Measurements from ENCODE around the gene CARD11.

CARD11 gene

DNA sequence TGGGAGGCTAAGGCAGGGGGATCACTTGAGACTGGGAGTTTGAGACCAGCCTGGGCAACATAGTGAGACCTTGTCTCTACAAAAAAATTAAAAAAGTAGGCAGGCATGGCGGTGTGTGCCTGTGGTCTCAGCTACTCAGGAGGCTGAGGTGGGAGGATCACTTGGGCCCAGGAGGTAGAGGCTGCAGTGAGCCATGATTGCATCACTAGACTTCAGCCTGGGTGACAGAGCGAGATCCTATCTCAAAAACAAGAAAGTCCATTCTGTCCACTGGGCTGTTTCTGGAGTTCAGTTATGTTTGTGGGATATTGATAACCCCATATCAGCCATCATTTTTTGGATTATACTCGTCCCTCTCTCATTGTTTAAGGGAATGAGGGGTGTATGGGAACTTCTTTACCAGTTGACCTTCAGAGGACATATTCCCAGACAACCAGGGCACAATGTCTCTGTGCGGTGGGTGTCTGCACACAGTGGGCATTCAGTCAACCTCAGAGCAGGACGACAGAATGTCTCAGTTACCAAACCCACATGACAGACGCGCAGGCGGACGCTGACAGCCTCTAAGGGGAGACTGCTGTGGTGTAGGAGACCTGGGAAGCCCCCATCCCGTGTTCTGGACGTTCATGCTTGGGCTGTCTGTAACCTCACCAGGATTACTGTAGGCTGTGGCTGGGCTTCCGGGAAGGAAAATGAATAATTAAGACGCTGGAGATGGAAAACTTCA is 69.4 kb downstream of the CARD11 start:
- no peak overlapping the region for H3K4me3 ChIP-seq (replicated peaks; ENCODE audit: insufficient read depth, low read length)
- no peak for DNase-seq (ENCODE audit: low read depth in 1 of 2, low spot score in 1 of 2)
- TF ChIP-seq, protein P1, sequence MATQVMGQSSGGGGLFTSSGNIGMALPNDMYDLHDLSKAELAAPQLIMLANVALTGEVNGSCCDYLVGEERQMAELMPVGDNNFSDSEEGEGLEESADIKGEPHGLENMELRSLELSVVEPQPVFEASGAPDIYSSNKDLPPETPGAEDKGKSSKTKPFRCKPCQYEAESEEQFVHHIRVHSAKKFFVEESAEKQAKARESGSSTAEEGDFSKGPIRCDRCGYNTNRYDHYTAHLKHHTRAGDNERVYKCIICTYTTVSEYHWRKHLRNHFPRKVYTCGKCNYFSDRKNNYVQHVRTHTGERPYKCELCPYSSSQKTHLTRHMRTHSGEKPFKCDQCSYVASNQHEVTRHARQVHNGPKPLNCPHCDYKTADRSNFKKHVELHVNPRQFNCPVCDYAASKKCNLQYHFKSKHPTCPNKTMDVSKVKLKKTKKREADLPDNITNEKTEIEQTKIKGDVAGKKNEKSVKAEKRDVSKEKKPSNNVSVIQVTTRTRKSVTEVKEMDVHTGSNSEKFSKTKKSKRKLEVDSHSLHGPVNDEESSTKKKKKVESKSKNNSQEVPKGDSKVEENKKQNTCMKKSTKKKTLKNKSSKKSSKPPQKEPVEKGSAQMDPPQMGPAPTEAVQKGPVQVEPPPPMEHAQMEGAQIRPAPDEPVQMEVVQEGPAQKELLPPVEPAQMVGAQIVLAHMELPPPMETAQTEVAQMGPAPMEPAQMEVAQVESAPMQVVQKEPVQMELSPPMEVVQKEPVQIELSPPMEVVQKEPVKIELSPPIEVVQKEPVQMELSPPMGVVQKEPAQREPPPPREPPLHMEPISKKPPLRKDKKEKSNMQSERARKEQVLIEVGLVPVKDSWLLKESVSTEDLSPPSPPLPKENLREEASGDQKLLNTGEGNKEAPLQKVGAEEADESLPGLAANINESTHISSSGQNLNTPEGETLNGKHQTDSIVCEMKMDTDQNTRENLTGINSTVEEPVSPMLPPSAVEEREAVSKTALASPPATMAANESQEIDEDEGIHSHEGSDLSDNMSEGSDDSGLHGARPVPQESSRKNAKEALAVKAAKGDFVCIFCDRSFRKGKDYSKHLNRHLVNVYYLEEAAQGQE (IDR thresholded peaks at IDR 0.05; ENCODE audit: insufficient replicate concordance, low read depth): no peak
- no peak for TF ChIP-seq POLR2AphosphoS5 (IDR thresholded peaks at IDR 0.05; ENCODE audit: low read depth)
- H3K27me3 ChIP-seq (ENCODE audit: insufficient read depth, poor library complexity, severe bottlenecking): no peaks in the 10 kb centered on the region
- no peak overlapping the region for H3K27ac ChIP-seq (replicated peaks)

DNA sequence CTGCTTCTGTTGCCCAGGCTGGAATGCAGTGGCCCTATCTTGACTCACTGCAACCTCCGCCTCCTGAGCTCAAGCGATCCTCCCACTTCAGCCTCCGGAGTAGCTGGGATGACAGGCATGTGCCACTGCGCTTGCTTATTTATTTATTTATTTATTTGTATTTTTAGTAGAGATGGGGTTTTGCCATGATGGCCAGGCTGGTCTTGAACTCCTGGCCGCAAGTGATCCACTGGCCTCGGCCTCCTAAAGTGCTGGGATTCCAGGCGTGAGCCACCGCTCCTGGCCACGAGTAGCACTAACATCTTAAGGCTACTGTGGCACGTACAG is 70.9 kb downstream of the CARD11 start:
- Histone ChIP-seq H3K27me3 (ENCODE audit: insufficient read depth, poor library complexity, severe bottlenecking) (no peaks in the 10 kb centered on the region), H3K4me3 (replicated peaks; ENCODE audit: insufficient read depth, low read length) (no peak overlapping the region), H3K27ac (replicated peaks) (no peak overlapping the region)
- no peak for DNase-seq (ENCODE audit: low read depth in 1 of 2, low spot score in 1 of 2)
- TF ChIP-seq SPI1 (IDR thresholded peaks at IDR 0.05; ENCODE audit: borderline replicate concordance, low read depth): no peak
- TF ChIP-seq, protein P1 (IDR thresholded peaks at IDR 0.05; ENCODE audit: insufficient replicate concordance, low read depth): no peak
- TF ChIP-seq POLR2AphosphoS5 (IDR thresholded peaks at IDR 0.05; ENCODE audit: low read depth): no peak
- TF ChIP-seq, protein P2, sequence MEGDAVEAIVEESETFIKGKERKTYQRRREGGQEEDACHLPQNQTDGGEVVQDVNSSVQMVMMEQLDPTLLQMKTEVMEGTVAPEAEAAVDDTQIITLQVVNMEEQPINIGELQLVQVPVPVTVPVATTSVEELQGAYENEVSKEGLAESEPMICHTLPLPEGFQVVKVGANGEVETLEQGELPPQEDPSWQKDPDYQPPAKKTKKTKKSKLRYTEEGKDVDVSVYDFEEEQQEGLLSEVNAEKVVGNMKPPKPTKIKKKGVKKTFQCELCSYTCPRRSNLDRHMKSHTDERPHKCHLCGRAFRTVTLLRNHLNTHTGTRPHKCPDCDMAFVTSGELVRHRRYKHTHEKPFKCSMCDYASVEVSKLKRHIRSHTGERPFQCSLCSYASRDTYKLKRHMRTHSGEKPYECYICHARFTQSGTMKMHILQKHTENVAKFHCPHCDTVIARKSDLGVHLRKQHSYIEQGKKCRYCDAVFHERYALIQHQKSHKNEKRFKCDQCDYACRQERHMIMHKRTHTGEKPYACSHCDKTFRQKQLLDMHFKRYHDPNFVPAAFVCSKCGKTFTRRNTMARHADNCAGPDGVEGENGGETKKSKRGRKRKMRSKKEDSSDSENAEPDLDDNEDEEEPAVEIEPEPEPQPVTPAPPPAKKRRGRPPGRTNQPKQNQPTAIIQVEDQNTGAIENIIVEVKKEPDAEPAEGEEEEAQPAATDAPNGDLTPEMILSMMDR (IDR thresholded peaks at IDR 0.05; ENCODE audit: insufficient read depth, low read length): no peak
- TF ChIP-seq GABPA (IDR thresholded peaks at IDR 0.05; ENCODE audit: low read depth): no peak

DNA sequence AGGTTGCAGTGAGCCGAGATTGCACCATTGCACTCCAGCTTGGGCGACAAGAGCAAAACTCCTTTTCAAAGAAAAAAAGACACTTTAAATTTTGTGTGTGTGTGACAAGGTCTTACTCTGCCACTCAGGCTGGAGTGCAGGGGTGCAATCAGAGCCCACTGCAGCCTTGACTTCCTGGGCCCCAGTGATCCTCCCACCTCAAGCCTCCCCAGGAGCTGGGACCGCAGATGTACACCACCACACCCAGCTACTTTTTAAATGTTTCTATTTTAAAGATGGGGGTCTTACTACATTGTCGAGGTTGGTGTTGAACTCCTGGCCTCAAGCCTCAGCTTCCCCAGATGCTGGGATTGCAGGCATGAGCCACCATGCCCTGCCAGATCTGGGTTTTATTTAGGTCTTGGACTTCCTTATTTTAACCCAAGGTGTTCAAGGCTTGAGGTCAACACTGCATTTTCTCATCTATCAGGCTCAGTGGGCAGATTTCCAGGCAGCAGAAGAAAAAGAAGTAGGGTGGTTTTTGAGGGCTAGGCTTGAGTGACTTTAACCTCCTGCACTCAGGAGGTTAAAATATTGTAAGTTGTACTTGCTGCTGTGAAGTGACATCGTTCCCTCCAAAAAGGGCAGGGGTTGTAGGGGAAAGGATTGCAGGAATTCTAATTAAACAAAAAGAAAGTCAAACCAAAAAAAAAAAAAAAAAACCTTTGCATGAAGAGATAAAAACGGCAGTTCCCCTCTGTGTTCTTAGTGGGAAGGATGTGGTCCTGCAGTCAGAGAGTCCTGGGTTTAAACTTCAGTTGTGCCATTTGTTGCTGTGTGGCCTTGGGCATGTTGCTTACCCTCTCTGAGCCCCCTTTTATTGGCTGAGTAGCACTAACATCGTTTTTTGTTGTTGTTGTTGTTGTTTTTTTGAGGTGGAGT is 71.5 kb downstream of the CARD11 start:
- DNase-seq (ENCODE audit: low read depth in 1 of 2, low spot score in 1 of 2): peak in 1 of 2 experiments; percentile 54
- no peak overlapping the region for H3K4me3 ChIP-seq (replicated peaks; ENCODE audit: insufficient read depth, low read length)
- no peaks in the 10 kb centered on the region for H3K27me3 ChIP-seq (ENCODE audit: insufficient read depth, poor library complexity, severe bottlenecking)
- H3K27ac ChIP-seq (replicated peaks): no peak overlapping the region
- TF ChIP-seq, protein P1 (IDR thresholded peaks at IDR 0.05; ENCODE audit: insufficient replicate concordance, low read depth): no peak
- peak; percentile 72; the same call in 1 of the 2 replicates for TF ChIP-seq SPI1 (IDR thresholded peaks at IDR 0.05; ENCODE audit: borderline replicate concordance, low read depth)

DNA sequence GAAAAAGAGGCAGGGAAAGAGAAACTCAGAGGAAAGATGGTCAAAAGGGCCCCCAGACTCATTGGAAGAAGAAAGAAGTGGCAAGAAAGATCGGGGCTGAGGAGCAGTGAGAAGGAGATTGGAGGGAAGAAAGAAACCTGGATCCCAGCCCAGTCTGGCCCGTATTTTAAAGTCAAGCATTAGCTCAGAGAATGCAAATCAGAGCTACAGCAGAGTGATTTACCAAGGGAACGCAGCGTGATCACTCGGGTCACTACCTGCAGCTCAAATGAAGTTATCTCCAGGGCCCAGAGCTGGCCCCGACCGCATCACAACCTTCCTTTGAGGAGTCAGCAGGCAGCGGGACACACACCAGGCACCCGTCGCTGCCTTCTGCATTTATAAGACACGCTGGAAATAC is 72.8 kb downstream of the CARD11 start:
- Histone ChIP-seq H3K4me3 (replicated peaks; ENCODE audit: insufficient read depth, low read length) (no peak overlapping the region), H3K27me3 (ENCODE audit: insufficient read depth, poor library complexity, severe bottlenecking) (no peaks in the 10 kb centered on the region), H3K27ac (replicated peaks) (no peak overlapping the region)
- TF ChIP-seq, protein P1 (IDR thresholded peaks at IDR 0.05; ENCODE audit: insufficient replicate concordance, low read depth): no peak
- TF ChIP-seq GABPA (IDR thresholded peaks at IDR 0.05; ENCODE audit: low read depth) (no peak), POLR2AphosphoS5 (IDR thresholded peaks at IDR 0.05; ENCODE audit: low read depth) (no peak), SPI1 (IDR thresholded peaks at IDR 0.05; ENCODE audit: borderline replicate concordance, low read depth) (no peak)
- TF ChIP-seq, protein P2 (IDR thresholded peaks at IDR 0.05; ENCODE audit: insufficient read depth, low read length): no peak
- DNase-seq (ENCODE audit: low read depth in 1 of 2, low spot score in 1 of 2): no peak

Measured in HL-60 (cell line).